Measurements from ENCODE around the gene ZSWIM6. TPM values are rescaled to one million over a fixed set of nuclear protein-coding genes. Genes with fewer than 3 reads are reported as not detected.
A peak's percentile ranks its signal among the peaks of the same experiment; 100 is the strongest.

Gene ZSWIM6
- total RNA-seq, 1 experiment from 2014 or later, result 12.9 TPM

- ChIA-PET CTCF (interaction anchor here (0.6 to 0.8 kb wide), 2 partner anchors 17 to 70 kb away, joined by 3 to 5 read pairs; no protein-coding TSS in a partner anchor), POLR2A (ENCODE audit: unreplicated experiment) (interaction anchor here (0.5 to 0.7 kb wide), 3 partner anchors 42 to 1146 kb away, joined by 3 read pairs; no protein-coding TSS in a partner anchor)
- Histone ChIP-seq H3K27ac (peak overlapping the region; percentile 16; the same call in 1 of the 2 replicates), H3K4me1 (replicated peaks; ENCODE audit: insufficient read depth) (peaks cover 10% of the 10 kb centered on the region), H3K9me3 (ENCODE audit: insufficient read depth, low read depth) (no peaks in the 10 kb centered on the region), H3K79me2 (ENCODE audit: low read depth) (peaks cover 31% of the 10 kb centered on the region), H3K4me2 (peak overlapping the region; percentile 34; the same call in 1 of the 2 replicates), H3K36me3 (ENCODE audit: low read depth) (no peaks in the 10 kb centered on the region), H3F3A (ENCODE audit: insufficient read depth, low read depth) (peaks cover 5% of the 10 kb centered on the region; the same call in 1 of the 2 replicates), H2AFZ (no peak overlapping the region), H3K9me2 (ENCODE audit: insufficient read depth) (no peaks in the 10 kb centered on the region), H3K4me3 (no peak overlapping the region), H3K27me3 (ENCODE audit: insufficient read depth, low read depth) (no peaks in the 10 kb centered on the region), H4K20me1 (ENCODE audit: insufficient read depth) (no peaks in the 10 kb centered on the region)
- intact Hi-C loops (cut with micrococcal nuclease; ENCODE audit: unreplicated experiment), result no loop called here
- no peak for TF ChIP-seq EZH2 (IDR thresholded peaks at IDR 0.05; ENCODE audit: low read depth)
- TF ChIP-seq, protein P1, sequence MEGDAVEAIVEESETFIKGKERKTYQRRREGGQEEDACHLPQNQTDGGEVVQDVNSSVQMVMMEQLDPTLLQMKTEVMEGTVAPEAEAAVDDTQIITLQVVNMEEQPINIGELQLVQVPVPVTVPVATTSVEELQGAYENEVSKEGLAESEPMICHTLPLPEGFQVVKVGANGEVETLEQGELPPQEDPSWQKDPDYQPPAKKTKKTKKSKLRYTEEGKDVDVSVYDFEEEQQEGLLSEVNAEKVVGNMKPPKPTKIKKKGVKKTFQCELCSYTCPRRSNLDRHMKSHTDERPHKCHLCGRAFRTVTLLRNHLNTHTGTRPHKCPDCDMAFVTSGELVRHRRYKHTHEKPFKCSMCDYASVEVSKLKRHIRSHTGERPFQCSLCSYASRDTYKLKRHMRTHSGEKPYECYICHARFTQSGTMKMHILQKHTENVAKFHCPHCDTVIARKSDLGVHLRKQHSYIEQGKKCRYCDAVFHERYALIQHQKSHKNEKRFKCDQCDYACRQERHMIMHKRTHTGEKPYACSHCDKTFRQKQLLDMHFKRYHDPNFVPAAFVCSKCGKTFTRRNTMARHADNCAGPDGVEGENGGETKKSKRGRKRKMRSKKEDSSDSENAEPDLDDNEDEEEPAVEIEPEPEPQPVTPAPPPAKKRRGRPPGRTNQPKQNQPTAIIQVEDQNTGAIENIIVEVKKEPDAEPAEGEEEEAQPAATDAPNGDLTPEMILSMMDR (conservative IDR thresholded peaks at IDR 0.05), result no peak
- peak in 1 of 2 experiments; percentile 5 for DNase-seq
- BruUV-seq (replicated peaks), result no TSS peak
Measured at GRCh38 chr5:61467766-61468482, 135.9 kb downstream of the ZSWIM6 start.

DNA sequence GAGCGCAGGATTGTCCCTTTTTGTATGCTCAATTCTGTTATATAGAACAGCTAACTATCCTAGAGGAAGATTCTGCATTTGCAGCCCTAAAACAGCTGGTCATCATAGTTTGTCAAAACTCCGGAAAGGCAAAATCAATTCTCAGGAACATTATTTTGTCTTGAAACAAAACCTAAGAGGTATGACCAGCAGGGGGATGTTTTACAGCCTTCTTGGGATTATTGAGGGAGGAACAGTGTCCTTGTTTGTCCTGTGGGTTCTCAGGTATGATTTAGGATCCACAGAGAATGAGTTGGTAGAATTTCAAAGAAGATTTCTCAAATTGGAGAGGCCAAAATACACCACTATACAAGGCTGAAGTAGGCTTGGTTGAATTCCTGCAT, 136.4 kb downstream of the ZSWIM6 start:
- intact Hi-C loops (cut with micrococcal nuclease; ENCODE audit: unreplicated experiment), result no loop called here
- Histone ChIP-seq H3K27ac (no peak overlapping the region), H3K4me1 (replicated peaks; ENCODE audit: insufficient read depth) (peaks cover 10% of the 10 kb centered on the region), H3K4me2 (no peak overlapping the region), H3K79me2 (ENCODE audit: low read depth) (peaks cover 31% of the 10 kb centered on the region), H3F3A (ENCODE audit: insufficient read depth, low read depth) (peaks cover 5% of the 10 kb centered on the region; the same call in 1 of the 2 replicates), H3K9me3 (ENCODE audit: insufficient read depth, low read depth) (no peaks in the 10 kb centered on the region), H4K20me1 (ENCODE audit: insufficient read depth) (no peaks in the 10 kb centered on the region), H3K36me3 (ENCODE audit: low read depth) (no peaks in the 10 kb centered on the region), H2AFZ (no peak overlapping the region), H3K4me3 (no peak overlapping the region), H3K27me3 (ENCODE audit: insufficient read depth, low read depth) (no peaks in the 10 kb centered on the region), H3K9me2 (ENCODE audit: insufficient read depth) (no peaks in the 10 kb centered on the region)
- CTCF ChIA-PET, result no interaction called here
- POLR2A ChIA-PET (ENCODE audit: unreplicated experiment), result no interaction called here
- TF ChIP-seq, protein P1 (conservative IDR thresholded peaks at IDR 0.05), result 0 out of 2 replicates have a peak, but pooled peaks have one; percentile 18
- TF ChIP-seq EZH2 (IDR thresholded peaks at IDR 0.05; ENCODE audit: low read depth), result no peak
- no TSS peak for BruUV-seq (replicated peaks)
- DNase-seq, result no peak

DNA sequence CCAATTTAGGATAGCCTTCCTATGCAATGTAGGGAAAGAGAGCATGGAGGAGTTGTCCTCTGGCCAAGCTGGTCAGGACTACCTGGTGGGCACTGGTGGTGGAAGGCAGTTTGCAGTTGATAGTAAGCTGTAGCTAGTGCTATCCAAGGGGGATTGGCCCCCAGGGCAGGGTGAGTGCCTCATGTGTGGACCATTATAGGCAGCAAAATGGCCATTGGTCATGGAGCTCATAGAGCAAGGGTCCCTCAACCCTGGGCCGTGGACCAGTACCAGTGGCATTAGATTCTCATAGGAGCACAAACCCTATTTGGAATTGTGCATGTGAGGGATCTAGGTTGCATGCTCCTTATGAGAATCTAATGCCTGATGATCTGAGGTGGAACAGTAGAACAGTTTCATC, 139.3 kb downstream of the ZSWIM6 start:
- no TSS peak for BruUV-seq (replicated peaks)
- DNase-seq, result no peak
- Histone ChIP-seq H3F3A (ENCODE audit: insufficient read depth, low read depth) (peaks cover 5% of the 10 kb centered on the region; the same call in 1 of the 2 replicates), H3K4me1 (replicated peaks; ENCODE audit: insufficient read depth) (peaks cover 10% of the 10 kb centered on the region), H3K36me3 (ENCODE audit: low read depth) (no peaks in the 10 kb centered on the region; the same call in 1 of the 2 replicates), H3K9me2 (ENCODE audit: insufficient read depth) (no peaks in the 10 kb centered on the region), H3K4me3 (no peak overlapping the region), H3K9me3 (ENCODE audit: insufficient read depth, low read depth) (no peaks in the 10 kb centered on the region), H3K27ac (no peak overlapping the region), H4K20me1 (ENCODE audit: insufficient read depth) (no peaks in the 10 kb centered on the region; the same call in 1 of the 2 replicates), H2AFZ (no peak overlapping the region), H3K27me3 (ENCODE audit: insufficient read depth, low read depth) (no peaks in the 10 kb centered on the region), H3K4me2 (no peak overlapping the region), H3K79me2 (ENCODE audit: low read depth) (peaks cover 28% of the 10 kb centered on the region)
- CTCF ChIA-PET, result no interaction called here
- intact Hi-C loops (cut with micrococcal nuclease; ENCODE audit: unreplicated experiment), result no loop called here
- TF ChIP-seq EZH2 (IDR thresholded peaks at IDR 0.05; ENCODE audit: low read depth), result no peak
- TF ChIP-seq, protein P1 (conservative IDR thresholded peaks at IDR 0.05), result no peak
- POLR2A ChIA-PET (ENCODE audit: unreplicated experiment), result no interaction called here
